ENCODE measurements around the gene BTBD16.

The BTBD16 gene

GRCh38 chr10:122248356-122249302 lies 22.5 kb upstream of the BTBD16 start:
- DNase-seq, result no peak

GRCh38 chr10:122249303-122249850 lies 21.7 kb upstream of the BTBD16 start:
- DNase-seq, result no peak

- no peak for DNase-seq
These were observed 20.9 kb upstream of the BTBD16 start for GRCh38 chr10:122249991-122250750.

GRCh38 chr10:122251459-122252255 lies 19.4 kb upstream of the BTBD16 start:
- no peak for DNase-seq

GRCh38 chr10:122252805-122253204 lies 18.3 kb upstream of the BTBD16 start:
- DNase-seq, result no peak

GRCh38 chr10:122253605-122254004 lies 17.5 kb upstream of the BTBD16 start:
- DNase-seq, result no peak

DNA sequence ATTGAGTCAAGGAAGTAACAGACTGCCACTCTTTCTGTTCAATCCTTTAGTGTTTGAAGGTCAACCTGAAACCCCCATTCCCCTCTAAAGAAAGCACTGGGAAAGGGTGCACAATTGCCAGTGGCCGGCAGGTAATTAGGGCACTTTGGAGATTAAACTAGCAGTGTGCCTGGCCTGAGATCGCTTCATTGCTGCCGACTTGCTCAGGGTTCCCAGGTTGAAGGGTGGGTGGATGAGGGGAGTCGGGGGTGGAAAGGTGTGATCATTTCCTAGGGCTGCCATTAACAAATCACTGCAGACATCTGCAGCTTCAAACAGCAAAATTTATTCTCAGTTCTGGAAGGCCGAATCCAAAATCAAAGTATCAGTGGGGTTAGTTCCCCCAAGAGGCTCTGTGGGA lies 16.3 kb upstream of the BTBD16 start:
- DNase-seq, result no peak

DNA sequence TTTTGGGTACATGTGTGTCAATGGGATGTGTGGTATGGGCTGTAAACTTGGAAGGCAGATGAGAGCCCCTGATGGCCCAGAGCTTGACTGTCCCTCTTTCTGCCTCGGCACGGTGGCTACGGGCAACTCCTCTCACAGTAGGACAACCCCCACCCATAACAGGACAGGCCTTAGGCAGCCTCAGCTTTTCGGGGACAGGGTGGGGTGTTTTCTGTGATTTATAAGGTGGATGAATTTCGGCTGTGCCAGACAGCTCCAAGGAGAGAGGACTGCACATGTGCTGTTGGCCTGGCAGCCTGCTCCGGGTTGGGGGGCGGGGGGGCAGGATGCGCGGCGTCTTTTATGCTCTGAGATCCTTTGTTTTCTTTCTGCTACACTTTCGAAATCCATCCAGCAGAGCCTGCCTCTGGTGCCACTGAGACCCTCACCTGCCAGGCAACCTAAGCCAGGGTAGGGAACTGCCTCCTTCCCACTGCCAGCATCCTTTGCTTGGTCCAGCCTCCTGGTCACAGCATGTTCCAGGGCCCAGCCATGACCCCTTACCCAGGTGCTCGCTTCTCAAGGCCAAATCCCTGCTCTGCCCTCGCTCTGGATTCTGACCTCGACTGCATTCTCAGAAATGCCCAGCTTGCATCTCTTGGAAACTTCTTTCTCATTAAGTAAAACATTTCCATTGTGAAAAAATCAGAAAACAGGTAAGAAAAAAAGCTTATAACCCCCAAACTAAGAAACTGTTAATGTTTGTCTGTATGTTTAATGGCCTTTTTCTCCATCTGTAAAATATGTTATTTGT lies 15.4 kb upstream of the BTBD16 start:
- DNase-seq, result no peak

DNA sequence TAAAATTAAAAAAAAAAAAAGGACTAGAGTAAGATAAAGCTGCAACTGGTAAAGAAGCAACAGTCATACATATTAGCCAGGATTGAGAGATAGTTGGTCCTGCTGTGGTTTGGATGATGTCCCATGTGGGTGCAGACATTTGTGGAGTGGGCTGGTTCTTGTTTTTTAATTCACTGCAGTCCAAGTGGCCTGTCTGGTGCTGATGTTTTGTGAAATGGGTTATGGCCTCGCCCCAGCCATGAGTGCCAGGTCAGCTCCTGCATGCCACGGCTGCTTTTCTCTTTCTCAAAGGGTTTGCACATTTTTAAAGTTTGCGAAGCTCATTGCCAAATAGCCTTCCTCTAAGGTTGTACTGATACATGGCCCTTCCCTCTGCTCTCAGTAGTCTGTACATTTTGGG lies 14.1 kb upstream of the BTBD16 start:
- no peak for DNase-seq

GRCh38 chr10:122258136-122259074 lies 12.7 kb upstream of the BTBD16 start:
- DNase-seq, result no peak

DNA sequence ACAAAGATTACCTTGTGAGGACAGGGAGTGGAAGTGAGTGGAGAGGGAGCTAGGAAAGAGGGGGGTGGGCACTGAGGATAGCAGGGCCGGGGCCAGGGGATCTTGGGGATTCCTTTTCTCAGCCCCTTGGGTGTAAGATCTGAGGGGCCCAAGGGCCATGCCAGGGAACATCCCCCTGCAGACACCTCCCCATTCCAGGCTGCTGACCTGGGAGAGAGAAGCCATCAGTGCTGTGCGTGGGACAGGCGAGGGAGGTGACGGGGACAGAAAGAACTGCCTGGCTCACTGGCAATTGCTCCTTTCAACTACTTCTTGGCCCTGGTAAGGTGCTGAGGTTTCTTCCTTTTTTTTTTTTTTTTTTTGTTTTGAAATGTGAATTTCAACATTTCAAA lies 12.0 kb upstream of the BTBD16 start:
- DNase-seq, result no peak

DNA sequence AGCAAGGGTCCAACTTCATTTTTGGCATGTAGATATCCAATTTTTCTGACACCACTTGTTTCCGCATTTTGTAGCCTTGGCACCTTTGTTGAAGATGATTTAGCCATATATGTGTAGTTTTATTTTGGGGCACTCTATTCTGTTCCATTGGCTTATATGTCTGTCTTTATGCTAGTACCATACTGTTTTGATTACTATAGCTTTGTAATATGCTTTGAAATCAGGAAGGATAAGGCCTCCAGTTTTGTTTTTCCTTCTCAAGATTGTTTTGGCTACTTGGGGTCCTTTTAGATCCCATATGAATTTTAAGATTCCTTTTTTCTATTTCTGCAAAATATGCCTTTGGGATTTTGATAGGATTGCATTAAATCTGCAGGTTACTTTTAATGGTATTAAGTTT lies 9.5 kb upstream of the BTBD16 start:
- no peak for DNase-seq

- no peak for DNase-seq
These were observed 7.1 kb upstream of the BTBD16 start for GRCh38 chr10:122263971-122264370.

DNA sequence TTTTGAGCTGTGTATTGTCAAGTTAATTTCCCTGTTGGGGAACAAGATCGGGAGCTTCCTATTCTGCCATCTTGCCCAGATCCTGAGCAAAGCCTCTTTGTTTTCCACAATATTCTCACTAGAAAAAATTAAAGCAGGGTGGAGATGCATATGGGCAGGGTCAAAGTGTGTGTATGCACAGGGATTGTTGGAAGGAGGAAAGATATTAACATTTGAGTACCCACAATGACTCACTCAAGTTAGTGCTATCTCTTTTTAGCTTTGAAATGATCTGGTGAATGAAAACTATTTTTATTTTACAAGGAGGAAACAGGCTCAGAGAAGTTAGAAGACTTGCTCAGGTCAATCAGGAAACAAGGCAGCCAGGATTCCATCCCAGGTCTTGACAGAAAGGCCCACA lies 6.7 kb upstream of the BTBD16 start:
- no peak for DNase-seq

GRCh38 chr10:122264931-122265330 lies 6.2 kb upstream of the BTBD16 start:
- no peak for DNase-seq

- DNase-seq, result no peak
These were observed 5.2 kb upstream of the BTBD16 start for GRCh38 chr10:122265896-122266295.

GRCh38 chr10:122267849-122268737 lies 3.0 kb upstream of the BTBD16 start:
- DNase-seq, result no peak

DNA sequence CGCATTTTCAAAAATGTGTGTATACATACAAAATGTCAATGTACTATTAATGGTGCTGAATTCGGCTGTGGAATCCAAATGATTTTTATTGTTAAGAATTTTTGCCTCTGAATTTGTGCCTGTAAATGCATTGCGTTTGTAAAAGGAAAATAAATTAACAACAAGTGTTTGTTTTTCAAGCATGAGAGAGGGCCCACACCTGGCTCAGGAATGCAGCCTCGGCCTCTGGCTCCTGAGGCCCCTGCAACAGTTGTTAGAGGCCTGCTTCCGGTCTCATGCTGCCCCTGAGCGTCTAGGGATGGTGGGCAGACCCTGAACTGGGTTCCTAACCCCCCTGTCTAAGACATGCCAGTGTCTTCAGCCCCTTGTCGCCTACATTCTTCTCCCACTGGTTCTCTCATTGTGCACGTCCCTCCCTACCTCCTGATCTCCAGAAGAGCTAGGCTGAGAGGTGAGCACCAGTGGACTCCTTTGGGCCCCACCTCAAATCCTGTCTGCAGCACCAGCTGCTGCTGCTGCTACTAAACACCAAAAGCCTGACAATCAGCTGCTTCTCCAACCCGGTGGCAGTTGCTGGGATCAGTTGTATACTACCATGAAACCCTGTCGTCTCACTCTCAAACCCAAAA lies 1.9 kb upstream of the BTBD16 start:
- no peak for DNase-seq

DNA sequence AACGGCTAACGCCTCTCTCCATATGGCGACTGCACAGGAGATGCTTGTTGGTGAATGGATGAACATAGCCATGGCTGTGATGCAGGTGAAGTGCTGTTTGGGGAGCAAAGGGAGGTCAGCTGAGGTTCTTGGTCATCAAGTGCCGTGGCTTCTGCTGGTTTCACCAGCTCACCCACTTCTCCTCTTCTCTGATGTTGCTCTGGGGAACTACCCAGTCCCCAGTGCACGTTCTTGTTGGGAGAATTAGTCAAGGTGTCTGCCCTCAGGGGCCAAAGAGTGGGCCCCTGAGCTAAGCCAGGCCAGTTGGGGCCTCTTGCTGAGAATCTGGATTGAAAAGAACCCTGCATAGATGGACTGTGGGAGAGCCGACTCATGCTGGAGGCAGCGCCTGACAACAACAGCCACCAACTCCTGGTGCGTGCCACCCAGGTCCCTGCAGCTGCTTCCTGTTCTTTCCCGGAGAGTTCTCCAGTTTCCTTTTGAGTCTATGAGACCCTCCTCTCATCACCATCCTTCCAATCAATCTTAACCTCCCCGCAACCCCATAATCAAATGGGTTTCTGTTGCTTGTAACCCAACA lies 3.0 kb downstream of the BTBD16 start:
- DNase-seq, result no peak
